DMS114 treated with DMSO at 0.1 percent for 48 hours (cell line): ENCODE results near the gene ACP2.
"Not testable (repeated sequence)": the region's sequence is repeated elsewhere in the genome, so short reads cannot be mapped to it uniquely, and the experiment has no call there.

ENCODE experiments used
- DNase-seq: peaks from one replicate; lab custom pipeline; 2025; ENCODE audit not compliant: unreplicated experiment; lab: John Stamatoyannopoulos, UW

ACP2 gene

GRCh38 chr11:47208008-47208552 lies 40.5 kb downstream of the ACP2 start:
- DNase-seq, result not testable (repeated sequence)

DNA sequence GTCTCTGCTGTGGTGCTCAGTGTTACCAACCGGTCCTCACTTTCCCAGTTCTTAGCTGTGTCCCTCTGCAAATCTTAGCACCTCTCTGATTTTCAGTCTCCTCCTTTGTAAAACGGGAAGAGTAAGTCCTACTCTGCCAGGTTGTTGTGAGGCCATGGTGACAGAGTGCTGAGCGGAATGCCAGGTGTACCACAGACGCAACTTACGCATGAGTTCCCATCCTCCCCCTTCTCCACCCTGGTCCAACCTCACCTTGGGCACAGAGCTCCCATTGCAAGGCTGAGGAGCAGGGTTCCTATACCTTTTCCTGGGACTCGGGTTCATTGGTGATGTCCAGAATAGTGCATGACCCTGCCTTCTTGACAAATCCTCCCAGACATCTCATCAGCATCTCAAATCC lies 41.2 kb downstream of the ACP2 start:
- DNase-seq, result no peak

- not testable (repeated sequence) for DNase-seq
Measured at GRCh38 chr11:47206577-47206976, 42.0 kb downstream of the ACP2 start.

DNA sequence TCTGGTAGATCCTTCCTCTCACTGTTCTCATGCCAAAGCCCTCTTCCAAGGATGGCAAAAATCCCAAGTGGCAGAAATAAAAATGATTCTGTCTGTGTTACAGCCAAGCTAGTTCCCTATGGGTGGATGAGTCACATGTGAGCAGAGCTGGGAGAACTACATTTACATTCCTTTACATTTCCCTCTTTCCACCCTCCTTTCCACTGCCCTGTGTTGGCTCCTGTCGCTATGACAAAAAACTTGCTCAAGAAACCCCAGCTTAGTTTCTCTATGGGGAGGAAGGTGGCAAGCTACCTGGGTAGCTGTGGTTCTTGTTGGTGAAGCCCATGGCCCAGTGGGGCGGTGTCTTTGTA lies 44.0 kb downstream of the ACP2 start:
- DNase-seq, result no peak

DNA sequence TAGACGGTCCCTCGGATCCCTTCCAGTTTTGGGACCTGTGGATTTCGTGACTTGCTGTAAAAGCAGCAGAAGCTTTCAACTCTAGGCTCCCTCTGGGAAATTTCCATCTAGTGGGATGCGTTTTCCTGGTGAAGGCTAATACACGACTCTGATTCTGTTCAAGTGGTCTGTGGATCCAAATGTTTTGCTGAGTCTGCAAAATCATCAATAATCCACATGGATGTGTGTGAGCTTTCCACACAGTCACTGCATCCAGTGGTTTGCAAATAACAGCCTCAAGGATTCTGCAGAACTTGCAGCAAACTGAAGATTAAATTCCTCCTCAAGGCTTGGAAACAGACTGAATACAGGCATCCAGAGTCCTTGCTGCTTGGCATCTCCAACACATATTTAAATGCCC lies 46.0 kb downstream of the ACP2 start:
- DNase-seq, result no peak

DNA sequence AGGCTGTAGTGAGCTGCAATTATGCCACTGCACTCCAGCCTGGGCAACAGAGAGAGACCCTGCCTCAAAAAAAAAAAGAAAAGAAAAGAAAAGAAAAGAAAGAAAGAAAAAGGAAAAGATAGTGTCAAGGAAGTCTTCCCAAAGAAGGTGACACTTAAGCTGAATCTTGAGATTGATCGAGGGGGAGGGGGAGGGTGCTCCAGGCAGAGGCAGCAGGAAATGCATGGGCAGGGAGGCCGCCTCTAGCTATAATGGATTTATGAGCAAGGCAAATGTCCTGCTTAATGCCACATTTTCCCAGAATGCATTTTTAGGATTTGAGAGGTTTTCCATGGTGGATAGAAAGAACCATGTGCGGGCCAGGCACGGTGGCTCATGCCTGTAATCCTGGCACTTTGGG lies 47.6 kb downstream of the ACP2 start:
- DNase-seq, result no peak

DNA sequence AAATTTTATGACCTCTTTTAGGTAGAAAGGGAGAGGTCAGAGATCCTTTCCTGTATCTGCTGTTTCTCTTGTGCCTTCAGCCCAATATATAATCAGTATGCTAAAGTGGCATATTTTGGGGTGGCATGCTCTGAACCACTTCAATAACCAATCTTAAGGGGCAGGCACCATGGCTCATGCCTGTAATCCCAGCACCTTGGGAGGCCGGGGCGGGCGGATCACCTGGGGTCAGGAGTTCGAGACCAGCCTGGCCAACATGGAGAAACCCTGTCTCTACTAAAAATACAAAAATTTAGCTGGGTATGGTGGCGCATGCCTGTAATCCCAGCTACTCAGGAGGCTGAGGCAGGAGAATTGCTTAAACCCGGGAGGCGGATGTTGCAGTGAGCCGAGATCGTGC lies 50.5 kb downstream of the ACP2 start:
- not testable (repeated sequence) for DNase-seq

- DNase-seq, result no peak
Measured at GRCh38 chr11:47192111-47192510, 56.5 kb downstream of the ACP2 start.

DNA sequence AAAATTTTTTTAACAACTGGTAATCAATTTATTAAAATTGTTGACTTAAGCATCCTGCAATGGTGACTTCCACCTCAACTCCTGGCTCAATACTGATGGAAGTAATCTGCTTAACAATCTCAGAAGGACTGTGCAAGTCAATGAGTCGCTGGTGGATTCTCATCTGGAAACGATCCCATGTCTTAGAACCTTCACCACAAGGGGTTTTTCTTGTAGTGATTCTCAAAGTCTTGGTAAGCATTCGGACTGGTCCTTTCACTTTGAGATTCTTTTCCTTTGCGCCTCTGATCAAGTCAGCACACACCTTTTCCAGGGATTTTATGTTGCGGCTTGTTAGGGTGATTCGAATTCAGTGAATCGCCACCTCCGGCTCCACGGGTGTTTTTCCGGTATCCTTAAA lies 57.5 kb downstream of the ACP2 start:
- DNase-seq, result not testable (repeated sequence)
